NOMO-1 treated with dmso at 0.1 percent for 144 hours (cell line): Measurements from ENCODE around the gene DMKN.
"Not testable (repeated sequence)": the region's sequence is repeated elsewhere in the genome, so short reads cannot be mapped to it uniquely, and the experiment has no call there.

Experiments used
- DNase-seq: peaks from one replicate; lab custom pipeline; 2025; ENCODE audit not compliant: unreplicated experiment; lab: John Stamatoyannopoulos, UW

The DMKN gene

DNA sequence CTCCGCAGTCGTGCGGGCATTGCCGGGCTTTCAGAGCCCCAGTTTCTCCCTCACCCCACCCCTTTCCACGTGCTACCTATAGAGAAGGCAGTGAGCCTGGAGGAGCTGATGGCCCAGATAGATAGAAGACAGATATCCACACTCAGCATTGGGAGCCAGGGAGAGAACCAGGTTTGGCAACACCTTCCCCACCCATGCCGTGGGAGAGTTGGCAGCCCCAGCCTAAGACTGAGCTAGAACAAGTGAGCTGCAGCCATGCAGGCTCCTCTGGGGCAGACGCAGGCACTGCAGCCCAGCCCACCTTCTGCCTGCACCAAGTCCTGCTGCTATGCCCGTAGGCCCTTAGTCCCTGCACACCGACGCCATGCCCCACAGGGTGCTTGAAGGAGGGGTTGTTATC, 12.8 kb downstream of the DMKN start:
- no peak for DNase-seq

DNA sequence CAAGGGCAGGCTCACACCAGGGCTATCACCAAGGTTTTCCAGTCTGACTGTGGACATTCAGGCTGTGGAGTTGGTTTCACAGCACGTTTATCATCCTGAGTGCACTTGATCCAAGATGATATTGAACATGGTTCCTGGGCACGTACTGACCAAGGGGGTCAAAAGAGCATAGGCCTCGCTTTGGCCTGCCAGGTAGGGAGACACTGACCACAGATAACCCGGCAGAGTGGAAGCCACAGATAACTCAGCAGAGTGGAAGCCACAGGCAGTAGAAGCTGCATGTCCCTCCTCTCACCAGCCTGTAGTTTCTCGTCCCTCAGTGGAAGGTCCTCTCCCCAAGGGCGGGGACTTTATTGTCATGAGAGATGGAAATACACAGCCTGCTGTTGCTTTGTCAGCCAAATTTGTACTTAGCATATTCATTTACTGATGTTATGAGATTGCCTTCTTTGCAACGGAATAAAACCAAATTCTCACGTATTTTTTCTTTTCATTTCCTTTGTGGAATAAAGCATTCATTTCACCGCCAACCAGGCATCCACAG, 14.4 kb downstream of the DMKN start:
- no peak for DNase-seq

DNA sequence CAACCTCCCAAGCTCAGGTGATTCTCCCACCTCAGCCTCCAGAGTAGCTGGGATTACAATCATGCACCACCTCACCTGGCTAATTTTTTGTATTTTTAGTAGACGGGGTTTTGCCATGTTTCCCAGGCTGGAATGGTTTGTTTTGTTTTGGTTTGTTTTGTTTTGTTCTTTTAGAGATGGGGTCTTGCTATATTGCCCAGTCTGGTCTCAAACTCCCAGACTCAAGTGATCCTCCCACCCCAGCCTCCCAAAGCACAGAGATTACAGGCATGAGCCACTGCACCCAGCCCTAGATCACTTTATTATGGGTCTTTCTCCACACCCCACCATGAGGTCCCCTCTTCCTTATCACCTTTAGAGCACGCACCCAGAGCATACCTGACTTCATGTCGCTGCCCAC, 15.2 kb downstream of the DMKN start:
- DNase-seq, result no peak

DNA sequence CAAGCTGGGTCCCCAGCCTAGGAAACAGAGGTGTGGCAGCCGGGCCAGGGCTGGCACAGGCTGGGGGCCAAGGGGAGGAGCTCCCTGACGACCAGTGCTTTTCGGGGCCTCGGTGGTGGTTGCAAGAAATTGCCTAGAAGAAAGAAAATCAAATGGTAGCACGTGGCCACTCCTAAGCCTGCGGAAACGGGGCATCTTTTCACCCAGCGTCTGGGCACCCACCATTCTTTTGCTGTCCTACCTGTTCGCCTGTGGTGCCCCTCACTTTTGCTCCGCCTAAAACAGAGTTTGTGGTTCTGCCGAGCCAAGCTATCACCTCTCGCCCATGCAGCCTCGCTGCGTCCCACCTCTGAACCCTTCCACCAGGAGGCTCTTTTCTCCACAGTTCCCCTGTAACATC, 16.0 kb downstream of the DMKN start:
- DNase-seq, result no peak

DNA sequence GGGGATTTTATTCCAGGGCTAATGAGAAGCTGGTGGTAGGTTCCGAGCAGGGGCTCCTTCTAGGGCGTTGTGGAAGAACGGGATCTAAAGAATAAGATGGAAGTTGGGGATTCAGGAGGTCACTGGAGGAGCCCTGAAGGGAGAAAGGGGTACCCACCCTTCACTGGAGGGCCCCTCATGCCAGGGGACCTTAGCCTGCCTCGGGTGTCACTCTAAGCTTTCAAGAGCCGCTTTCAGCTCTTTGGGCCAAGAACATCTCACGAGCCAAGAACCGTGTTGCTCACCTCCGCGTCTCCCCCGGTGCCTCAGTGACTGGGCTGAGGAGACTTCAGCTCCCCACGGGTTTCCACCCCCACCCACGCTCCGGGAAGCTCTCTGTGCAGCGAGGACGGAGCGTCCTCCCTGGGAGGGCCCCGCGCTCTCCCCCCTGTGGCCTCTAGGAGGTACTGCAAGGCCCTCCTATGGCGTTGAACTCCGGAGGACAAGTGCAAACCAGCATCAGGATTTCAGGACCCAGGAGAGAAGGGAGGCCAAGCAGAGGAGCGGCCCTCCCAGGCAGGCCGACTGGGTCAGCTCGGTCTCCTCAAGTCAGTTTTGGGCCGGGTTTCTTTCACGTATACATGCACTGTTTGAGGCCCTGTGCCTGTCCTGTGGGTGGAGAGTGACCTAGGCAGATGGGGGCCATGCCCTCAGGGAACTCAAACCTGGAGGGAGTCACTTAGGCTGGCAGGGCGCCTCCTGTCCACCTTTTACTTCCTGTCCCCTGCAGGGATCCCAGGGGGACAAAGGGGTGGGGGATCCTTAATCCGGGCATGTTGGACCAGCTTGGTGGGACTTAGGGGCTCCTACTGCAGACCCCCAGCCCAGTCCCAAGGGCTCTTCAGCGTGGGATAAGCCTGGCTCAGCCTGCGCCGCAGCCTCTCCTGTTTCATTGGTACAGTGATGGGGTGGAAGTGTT, 18.1 kb downstream of the DMKN start:
- peak; percentile 44 for DNase-seq

DNA sequence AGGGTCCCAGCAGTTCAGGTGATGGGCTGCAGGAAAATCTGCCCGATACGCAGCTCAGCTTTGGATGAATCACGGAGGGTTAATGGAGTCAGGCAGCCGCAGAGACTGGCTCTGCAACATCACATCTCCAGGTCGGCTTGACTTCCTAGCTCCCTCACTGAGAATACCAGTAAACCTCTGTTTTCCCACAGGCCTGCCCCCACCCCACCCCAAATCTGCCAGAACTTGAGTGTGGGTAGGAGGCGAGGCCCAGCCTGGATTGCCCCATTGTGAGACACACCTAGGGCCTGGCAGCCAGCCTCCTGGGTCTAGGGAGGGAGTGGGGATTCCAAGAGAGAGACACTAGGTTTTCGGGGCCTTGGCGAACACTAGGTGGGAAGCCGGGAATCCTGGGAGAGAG, 19.5 kb downstream of the DMKN start:
- no peak for DNase-seq

DNA sequence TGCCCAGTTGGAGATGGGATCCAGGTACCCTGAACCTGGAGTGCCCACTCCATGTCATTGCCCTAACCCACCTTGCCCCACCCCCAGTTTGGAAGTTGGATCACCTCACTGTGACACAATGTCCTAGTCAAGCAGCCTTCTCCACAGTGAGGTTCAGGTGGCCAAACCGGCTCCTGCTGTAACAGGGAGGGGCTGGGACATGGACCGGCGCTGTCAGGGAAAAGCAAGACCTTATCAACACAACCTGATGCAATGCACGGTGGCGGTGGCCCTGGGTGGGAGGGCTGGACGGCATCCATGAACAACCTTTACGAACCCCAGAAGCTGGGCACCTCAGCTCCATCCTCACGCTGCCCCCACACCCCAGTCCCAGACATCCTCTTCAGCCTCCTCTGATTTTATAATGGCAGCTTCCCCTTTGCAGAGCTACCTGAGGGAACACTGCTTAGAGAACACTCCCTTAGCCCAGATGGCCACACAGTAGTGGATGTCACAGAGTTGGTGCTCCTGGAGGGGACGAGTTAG, 21.6 kb downstream of the DMKN start:
- no peak for DNase-seq

DNA sequence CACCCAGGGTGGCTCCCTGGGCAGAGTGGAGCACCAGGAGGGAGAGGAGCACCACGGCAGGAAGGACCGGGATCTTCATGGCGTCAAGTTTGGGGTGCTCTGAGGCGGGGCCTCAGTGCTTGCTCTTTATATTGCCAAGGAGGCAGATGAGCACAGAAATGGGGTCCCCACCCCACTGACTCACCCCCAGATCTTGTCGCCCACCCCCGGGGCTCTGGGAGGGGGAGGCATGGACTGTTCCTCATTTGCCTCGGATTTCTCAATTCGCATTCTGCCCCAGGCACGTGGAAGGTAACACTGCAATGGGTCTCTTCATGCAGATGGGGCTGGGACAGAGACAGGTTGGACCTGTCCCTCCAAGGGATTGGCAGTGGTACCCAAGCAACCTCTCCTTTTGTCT, 23.1 kb downstream of the DMKN start, which contains the start of gene KRTDAP:
KRTDAP (minus strand) TSS at position 101 of the 400 bp plus-strand sequence; CDS start at position 79, 22 bp downstream.
- DNase-seq, result no peak

DNA sequence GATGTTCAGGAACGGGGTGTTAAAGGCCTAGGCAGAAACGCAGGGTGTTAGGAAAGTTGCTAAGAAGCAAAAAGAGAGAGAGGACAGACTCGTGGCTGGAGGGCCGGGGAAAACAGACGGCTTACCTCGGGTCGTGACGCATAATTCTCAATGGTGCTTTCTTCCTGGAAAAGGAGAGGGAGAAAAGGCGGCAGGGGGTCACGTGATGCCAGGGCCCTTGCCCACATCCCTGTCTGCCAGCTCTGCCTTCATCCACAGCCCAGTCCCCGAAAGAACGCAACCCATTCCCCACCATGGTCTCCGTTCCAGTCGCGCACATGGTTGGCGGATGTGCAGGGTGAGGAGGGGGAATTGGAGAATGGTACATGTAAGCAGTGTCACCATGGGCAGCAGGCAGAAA, 24.8 kb downstream of the DMKN start:
- DNase-seq, result no peak

DNA sequence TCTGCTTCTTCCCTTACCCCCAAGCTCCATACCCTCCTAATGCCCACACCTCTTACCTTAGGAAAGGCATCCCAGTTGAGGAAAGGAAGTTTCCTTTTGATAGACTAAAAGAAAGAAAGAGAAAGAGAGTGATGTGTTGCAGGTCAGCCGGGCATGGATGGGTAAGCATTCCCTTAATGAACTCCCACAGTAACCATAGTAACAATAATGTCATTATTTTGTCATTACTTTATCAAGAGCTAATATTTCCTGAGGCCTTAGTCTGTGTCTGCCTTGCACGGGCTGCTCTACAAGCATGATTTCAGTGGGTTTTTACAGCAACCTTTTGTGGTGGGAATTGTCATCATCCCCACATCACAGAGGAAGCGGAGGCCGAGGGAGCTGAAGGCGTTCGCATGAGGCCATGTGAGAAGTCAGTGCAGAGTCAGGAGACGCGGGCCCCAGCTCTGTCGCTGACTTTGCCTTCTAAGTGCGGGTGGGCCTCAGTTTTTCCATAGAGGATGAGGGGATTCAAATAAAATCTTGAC, 25.7 kb downstream of the DMKN start:
- DNase-seq, result no peak

DNA sequence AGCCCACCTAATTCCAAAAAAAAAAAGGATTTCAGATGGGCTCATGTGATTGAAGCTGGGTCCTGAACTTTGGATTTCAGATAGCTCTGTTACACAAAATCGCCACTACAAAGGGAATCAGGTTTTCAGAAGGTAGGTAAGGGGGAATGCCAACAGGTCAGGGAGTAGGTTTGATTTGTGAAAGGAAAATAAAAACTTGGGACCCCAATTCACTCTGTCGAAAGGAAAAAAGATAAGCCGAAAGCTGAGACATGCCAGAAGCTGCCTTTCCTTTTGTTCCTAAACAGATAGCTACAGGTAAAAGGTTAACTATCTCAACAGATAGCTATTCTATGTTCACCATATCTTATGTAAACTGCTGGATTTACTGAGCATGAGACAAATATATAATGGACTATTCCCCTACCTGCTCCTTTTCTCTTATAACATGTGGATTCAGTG, 27.2 kb downstream of the DMKN start:
- no peak for DNase-seq

DNA sequence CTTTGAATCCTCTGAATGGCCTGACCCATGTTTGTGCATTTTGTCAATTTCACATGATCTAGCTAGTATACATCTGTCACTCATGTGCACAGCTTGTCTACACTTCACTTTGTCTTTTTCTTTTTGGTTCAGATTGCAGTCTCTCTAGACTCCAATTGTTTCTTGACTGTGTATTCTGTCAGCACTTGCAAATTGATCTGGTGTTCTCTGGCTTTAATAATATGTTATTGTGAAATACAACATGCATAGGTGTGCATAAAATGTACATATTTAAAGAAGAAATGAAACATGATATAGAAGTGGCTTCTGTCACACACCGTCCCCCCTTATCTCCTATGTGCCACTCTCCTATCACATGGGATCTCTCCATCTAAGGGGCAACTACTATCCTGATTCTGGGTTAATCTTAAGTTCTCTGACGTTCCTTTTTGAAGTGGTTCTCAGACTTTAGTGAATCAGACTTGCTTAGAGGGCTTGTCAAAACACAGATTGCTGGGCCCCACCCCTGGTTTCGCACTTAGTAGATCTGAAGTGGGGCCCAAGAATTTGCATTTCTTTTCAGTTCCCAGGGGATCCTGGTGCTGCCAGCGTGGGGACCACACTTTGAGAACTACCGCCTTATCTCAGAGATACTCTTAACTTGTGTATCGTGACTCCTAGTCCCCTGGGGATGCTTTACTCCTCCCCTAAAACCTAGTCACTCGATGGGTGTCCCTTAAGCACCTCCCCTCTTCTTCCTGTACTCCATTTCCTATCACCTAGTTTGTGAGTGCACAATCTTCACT, 29.0 kb downstream of the DMKN start:
- DNase-seq, result no peak

DNA sequence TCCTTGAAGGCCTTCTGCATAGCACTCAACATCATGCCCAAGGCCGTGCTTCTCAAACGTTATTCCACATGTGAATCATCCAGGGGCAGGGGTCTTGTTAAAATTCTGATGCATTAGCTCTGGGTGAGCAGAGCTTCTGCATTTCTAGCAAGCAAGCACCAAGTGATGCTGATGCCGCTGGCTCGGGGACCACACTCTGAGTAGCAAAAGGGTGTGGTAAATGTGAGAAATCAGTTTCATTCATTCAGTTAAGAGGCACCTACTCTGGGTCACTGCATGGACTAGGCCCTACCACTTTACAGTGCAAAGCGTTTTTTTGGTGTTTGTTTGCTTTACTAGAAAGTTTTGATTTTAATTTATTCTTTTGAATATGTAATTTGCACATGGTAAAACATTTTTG, 30.4 kb downstream of the DMKN start:
- no peak for DNase-seq

DNA sequence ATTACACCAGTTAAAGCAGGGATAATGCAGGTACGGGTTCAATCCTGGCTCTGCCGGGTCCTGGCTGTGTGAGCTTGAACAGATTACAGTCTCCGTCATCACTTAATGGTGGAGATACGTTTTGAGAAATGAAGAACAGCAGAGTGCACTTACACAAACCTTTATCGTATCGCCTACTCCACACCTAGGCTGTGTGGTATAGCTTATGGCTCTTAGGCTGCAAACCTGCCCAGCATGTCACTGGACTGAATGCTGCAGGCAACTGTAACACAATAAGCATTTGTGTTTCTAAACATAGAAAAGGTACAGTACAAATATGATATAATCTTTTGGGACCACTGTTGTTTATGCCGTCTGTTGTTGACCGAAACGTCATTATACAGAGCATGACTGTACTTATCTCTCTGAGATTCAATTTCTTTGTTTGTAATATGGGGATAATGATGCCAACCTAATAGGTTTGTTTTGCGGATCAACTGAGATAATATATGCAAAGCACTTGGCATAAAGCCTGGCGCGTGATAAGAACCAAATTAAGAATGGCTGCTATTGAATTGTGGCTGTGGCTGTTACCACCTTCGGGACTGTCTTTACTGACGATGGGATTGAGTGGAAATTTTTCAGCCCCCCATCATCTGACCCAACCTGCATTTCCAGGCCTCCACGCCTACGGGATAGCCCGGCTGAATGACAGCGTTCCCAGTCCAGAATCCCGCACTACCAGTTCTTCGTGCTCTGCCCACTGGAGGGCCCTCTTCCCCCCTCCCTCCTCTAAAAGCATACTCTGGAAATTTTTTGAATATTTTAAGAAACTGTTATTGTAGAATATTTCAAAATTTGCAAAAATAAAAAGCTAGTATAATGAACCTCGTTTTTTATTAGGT, 34.4 kb downstream of the DMKN start:
- DNase-seq, result no peak

DNA sequence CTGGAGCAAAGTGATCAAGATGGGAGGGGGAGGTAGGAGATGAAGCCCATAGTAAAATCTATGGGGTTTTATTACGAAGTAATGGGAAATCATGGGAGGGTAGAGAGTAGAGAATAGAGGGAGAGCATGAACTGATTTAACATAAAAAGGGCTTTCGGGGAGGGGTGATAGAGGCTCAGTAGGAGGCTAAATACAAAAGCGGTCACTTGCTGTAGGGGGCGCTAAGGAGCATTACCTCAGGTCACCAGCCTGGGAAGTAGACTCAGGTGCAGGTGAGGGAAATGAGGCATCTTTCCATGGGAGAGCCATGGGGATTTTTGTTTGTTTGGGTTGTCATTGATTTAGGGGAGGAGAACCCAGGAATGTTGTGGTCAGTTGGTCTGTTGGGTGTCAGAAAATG, 37.3 kb downstream of the DMKN start:
- no peak for DNase-seq

DNA sequence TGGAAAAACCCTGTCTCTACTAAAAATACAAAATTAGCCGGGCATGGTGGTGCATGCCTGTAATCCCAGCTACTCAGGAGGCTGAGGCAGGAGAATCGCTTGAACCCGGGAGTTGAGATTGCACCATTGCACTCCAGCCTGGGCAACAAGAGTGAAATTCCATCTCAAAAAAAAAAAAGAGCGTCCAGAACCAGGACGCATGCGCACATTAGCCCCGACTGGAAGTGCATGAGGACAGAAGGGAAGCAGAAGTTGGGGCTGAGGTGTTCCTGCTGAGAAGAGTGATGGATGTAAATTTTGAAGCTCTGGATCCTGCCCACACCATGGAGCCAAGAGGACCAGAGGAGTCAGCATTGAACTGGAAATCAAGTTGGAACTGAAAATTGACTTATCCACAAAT, 38.9 kb downstream of the DMKN start:
- not testable (repeated sequence) for DNase-seq

DNA sequence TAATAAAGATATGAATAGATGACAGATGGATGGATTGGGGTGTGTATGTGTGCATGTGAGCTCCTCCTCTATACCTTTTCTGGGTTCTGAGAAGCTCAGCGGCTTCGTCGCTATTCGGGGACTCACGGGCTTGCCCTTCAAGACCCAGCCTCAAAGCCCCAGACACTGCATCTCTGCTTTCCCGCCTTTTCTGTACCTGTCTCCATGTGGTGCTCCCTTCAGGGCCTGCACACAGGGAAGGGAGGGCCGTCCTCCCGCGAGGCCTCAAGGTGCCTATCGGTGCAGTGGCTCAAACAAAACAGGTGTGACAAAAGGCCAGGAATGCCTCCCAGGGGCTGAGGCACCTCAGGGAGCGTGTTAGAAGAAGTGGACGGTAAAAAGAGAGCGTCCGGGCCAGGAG, 39.3 kb downstream of the DMKN start:
- no peak for DNase-seq

DNA sequence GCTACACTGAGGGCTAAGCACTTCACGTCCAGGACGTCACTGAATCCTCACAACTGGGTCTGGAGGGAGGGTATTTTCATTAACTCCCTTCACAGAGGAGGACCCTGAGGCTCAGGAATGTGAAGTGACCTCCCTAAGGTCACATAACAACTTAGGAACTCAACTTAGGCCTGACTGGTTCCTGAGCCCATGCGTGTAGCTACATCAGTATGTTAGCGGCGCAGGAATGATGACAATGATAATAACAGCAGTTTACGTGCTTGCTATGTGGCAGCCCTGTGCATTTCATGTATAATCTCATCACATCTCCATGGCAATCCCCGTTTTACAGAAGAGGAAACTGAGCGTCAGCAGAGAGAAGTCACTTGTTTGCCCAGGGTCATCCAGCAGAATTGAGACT, 41.5 kb downstream of the DMKN start:
- DNase-seq, result no peak

DNA sequence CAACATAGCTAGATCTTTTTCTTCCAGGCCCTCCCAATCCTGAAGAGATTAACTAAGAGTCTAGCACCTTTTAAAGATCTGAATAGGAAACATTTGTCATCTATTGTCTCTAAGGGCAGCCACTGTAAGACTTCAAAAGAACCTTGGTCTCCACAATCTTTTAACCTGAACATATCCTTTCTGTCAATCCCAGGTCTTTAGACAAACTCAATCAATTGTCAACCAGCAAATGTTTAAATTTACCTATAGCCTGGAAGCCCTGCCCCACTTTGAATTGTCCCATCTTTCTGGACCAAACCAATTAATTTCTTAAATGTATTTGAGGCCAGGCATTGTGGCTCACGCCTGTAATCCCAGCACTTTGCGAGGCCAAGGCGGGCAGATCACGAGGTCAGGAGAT, 42.4 kb downstream of the DMKN start:
- not testable (repeated sequence) for DNase-seq

DNA sequence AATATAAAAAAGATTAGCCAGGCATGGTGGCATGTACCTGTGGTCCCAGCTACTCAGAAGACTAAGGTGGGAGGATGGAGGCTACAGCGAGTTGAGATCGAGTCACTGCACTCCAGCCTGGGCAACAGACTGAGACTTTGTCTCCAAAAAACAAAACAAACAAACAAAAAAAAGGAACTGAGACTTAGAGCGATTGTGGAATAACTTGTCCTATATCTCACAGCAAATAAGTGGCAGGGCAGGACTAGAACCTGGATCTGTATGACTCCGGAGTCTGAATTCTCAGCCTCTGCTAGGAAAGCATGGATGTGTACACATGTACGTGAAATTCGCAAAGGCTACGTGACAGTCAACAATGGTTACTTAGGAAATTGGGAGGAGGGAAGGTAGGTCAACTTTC, 43.3 kb downstream of the DMKN start:
- DNase-seq, result no peak
